Loucy (cell line): ENCODE measurements around the gene ANO10.

Experiments used
- EZH2phosphoT487 ChIP-seq: fragments of 200-600 bp; IDR thresholded peaks from 2 replicates; pipeline ENCODE4 v1.6.1; 2018; ENCODE audit warnings: antibody characterized with exemption, mild to moderate bottlenecking, moderate library complexity, borderline replicate concordance
- TF ChIP-seq, protein P1 (sequence below): fragments of 200-600 bp; sonication (generic); conservative IDR thresholded peaks from 2 replicates; pipeline ENCODE4 v1.5.1; 2014; ENCODE audit warnings: mild to moderate bottlenecking, antibody characterized with exemption, low read length

DNA sequence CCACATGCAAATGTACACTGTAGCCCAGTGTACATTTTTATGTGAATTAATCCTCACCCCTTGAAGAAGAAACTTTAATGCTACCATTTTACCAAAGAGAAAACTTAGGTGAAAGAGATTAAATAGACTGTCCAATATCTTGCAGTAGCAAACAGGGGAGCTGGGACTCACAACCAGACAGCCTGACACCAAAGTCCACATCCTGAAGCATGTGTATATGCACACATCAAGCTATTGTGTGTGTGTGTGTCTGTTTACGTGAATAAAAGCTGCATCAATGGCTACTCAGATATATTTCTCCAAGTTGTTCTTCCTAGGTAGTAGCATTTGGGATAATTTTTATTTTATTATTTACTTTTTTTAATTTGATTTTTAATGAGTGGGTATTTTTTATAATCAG is 6.7 kb downstream of the ANO10 start:
- TF ChIP-seq, protein P1, sequence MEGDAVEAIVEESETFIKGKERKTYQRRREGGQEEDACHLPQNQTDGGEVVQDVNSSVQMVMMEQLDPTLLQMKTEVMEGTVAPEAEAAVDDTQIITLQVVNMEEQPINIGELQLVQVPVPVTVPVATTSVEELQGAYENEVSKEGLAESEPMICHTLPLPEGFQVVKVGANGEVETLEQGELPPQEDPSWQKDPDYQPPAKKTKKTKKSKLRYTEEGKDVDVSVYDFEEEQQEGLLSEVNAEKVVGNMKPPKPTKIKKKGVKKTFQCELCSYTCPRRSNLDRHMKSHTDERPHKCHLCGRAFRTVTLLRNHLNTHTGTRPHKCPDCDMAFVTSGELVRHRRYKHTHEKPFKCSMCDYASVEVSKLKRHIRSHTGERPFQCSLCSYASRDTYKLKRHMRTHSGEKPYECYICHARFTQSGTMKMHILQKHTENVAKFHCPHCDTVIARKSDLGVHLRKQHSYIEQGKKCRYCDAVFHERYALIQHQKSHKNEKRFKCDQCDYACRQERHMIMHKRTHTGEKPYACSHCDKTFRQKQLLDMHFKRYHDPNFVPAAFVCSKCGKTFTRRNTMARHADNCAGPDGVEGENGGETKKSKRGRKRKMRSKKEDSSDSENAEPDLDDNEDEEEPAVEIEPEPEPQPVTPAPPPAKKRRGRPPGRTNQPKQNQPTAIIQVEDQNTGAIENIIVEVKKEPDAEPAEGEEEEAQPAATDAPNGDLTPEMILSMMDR: no peak
- TF ChIP-seq EZH2phosphoT487: no peak
